HepG2 (cell line): ENCODE results near the gene ZNF428. TPM values are rescaled to one million over a fixed set of nuclear protein-coding genes. Genes with fewer than 3 reads are reported as not detected.

Source experiments
- AHDC1 ChIP-seq: sonication (generic); formaldehyde crosslinking; IDR thresholded peaks from 2 replicates; pipeline ENCODE4 v1.5.1; 2020; ENCODE audit warnings: mild to moderate bottlenecking, missing genetic modification reagents, borderline replicate concordance
- ATM ChIP-seq: fragments of 450-650 bp; IDR thresholded peaks from 2 replicates; pipeline ENCODE4 v1.7.1; 2017; ENCODE audit warnings: mild to moderate bottlenecking, borderline replicate concordance
- DDIT3 ChIP-seq: sonication (generic); formaldehyde crosslinking; IDR thresholded peaks from 2 replicates; pipeline ENCODE4 v1.4.0; 2020; ENCODE audit warnings: mild to moderate bottlenecking, missing genetic modification reagents
- ELF3 ChIP-seq: IDR thresholded peaks from 2 replicates; pipeline ENCODE4 v1.6.1; 2016; ENCODE audit warnings: missing genetic modification reagents, missing compliant biosample characterization
- FOXJ3 ChIP-seq: sonication (generic); formaldehyde crosslinking; IDR thresholded peaks from 2 replicates; pipeline ENCODE4 v1.4.0; 2020; ENCODE audit warnings: missing genetic modification reagents, mild to moderate bottlenecking, borderline replicate concordance
- HMGXB3 ChIP-seq: sonication (generic); formaldehyde crosslinking; IDR thresholded peaks from 2 replicates; pipeline ENCODE4 v1.4.0; 2020; ENCODE audit warnings: missing genetic modification reagents, borderline replicate concordance
- PLRG1 ChIP-seq: fragments of 450-650 bp; conservative IDR thresholded peaks from 2 replicates; pipeline ENCODE4 v1.6.1; 2016
- TEAD2 ChIP-seq: sonication (generic); formaldehyde crosslinking; IDR thresholded peaks from 2 replicates; pipeline ENCODE4 v1.9.0; 2021; ENCODE audit warnings: missing genetic modification reagents
- XRCC5 ChIP-seq: fragments of 200-400 bp; formaldehyde crosslinking; optimal IDR thresholded peaks from 2 replicates; pipeline ENCODE3; 2017; ENCODE audit warnings: mild to moderate bottlenecking, low read length
- YEATS4 ChIP-seq: sonication (generic); formaldehyde crosslinking; IDR thresholded peaks from 2 replicates; pipeline ENCODE4 v1.4.0; 2020; ENCODE audit warnings: missing genetic modification reagents, borderline replicate concordance
- ZBTB1 ChIP-seq: sonication (generic); formaldehyde crosslinking; IDR thresholded peaks from 2 replicates; pipeline ENCODE4 v1.4.0; 2020; ENCODE audit warnings: missing genetic modification reagents, borderline replicate concordance
- ZBTB46 ChIP-seq: sonication (generic); formaldehyde crosslinking; IDR thresholded peaks from 2 replicates; pipeline ENCODE4 v1.4.0; 2020; ENCODE audit warnings: mild to moderate bottlenecking, missing genetic modification reagents, borderline replicate concordance
- ZFP82 ChIP-seq: sonication (generic); formaldehyde crosslinking; IDR thresholded peaks from 2 replicates; pipeline ENCODE4 v1.5.1; 2020; ENCODE audit warnings: mild to moderate bottlenecking, missing genetic modification reagents, borderline replicate concordance
- ZNF556 ChIP-seq: sonication (generic); formaldehyde crosslinking; IDR thresholded peaks from 2 replicates; pipeline ENCODE4 v1.4.0; 2020; ENCODE audit warnings: mild to moderate bottlenecking, missing genetic modification reagents, borderline replicate concordance
- ZNF740 ChIP-seq: sonication (generic); formaldehyde crosslinking; IDR thresholded peaks from 2 replicates; pipeline ENCODE4 v1.4.0; 2020; ENCODE audit warnings: missing genetic modification reagents
- ZSCAN29 ChIP-seq: sonication (generic); formaldehyde crosslinking; conservative IDR thresholded peaks from 2 replicates; pipeline ENCODE4 v1.4.0; 2020; ENCODE audit warnings: mild to moderate bottlenecking, missing genetic modification reagents
- polyA plus RNA-seq, 8 experiments: library from polyadenylated mRNA; depleted of rRNA in 3 of 8; stranded (reverse) in 7 of 8; unstranded in 1 of 8; fragments of >200 nt; fragmentation: Illumina TruSeq in 4 of 8; extraction: Trizol in 4 of 8; gene quantifications; 2 replicates each; pipeline versions ENCODE4 v1.2.1 to v1.2.3, GENCODE V29; 2011 to 2016; ENCODE audit warnings: low read depth in 4 of 8, missing spikeins in 1 of 8, mixed read lengths in 1 of 8; ENCODE audit not compliant: insufficient read depth in 1 of 8
- total RNA-seq, 5 experiments: library from RNA; depleted of rRNA; stranded (reverse); fragments of >200 nt; fragmentation: Illumina TruSeq; extraction: Trizol; gene quantifications; 2 replicates each; pipeline ENCODE4 v1.2.3, GENCODE V29; 2016; ENCODE audit warnings: low read depth in 1 of 5

The ZNF428 gene
- total and polyA plus RNA-seq, 2 of the 13 experiments (the other 11 are each of a cell fraction or from before 2014, with no cell fraction given), result 10.4 to 26.9 TPM

- TF ChIP-seq HMGXB3 (CRISPR knock-in tag) (peak; percentile 97), ZBTB1 (CRISPR knock-in tag) (no peak), ZBTB46 (CRISPR knock-in tag) (no peak), PLRG1 (no peak), YEATS4 (CRISPR knock-in tag) (peak; percentile 70; the same call in 1 of the 2 replicates), DDIT3 (CRISPR knock-in tag) (no peak), ZNF556 (CRISPR knock-in tag) (no peak), ELF3 (CRISPR knock-in tag) (no peak), FOXJ3 (CRISPR knock-in tag) (no peak), XRCC5 (no peak), TEAD2 (CRISPR knock-in tag) (no peak), ZSCAN29 (CRISPR knock-in tag) (no peak), AHDC1 (no peak), ATM (no peak), ZNF740 (no peak), ZFP82 (CRISPR knock-in tag) (no peak)
Observed at GRCh38 chr19:43575156-43575950, 44.1 kb downstream of the ZNF428 start, which contains the start of the genes PINLYP and XRCC1 (continued).
